ENCODE data around the gene ITGB7.

Gene ITGB7, protein sequence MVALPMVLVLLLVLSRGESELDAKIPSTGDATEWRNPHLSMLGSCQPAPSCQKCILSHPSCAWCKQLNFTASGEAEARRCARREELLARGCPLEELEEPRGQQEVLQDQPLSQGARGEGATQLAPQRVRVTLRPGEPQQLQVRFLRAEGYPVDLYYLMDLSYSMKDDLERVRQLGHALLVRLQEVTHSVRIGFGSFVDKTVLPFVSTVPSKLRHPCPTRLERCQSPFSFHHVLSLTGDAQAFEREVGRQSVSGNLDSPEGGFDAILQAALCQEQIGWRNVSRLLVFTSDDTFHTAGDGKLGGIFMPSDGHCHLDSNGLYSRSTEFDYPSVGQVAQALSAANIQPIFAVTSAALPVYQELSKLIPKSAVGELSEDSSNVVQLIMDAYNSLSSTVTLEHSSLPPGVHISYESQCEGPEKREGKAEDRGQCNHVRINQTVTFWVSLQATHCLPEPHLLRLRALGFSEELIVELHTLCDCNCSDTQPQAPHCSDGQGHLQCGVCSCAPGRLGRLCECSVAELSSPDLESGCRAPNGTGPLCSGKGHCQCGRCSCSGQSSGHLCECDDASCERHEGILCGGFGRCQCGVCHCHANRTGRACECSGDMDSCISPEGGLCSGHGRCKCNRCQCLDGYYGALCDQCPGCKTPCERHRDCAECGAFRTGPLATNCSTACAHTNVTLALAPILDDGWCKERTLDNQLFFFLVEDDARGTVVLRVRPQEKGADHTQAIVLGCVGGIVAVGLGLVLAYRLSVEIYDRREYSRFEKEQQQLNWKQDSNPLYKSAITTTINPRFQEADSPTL

GRCh38 chr12:53207042-53207441, at the start of gene ITGB7:
Gene ITGB7 (minus strand): TSS chr12:53207251. CDS start chr12:53200443, 6,808 bp downstream.
- DNase-seq, result peak; percentile 86

GRCh38 chr12:53255996-53256395, 48.9 kb upstream of the ITGB7 start:
- peak; percentile 86 for DNase-seq

- DNase-seq, result no peak
Observed at GRCh38 chr12:53254816-53255545, 47.9 kb upstream of the ITGB7 start.

- no peak for DNase-seq
Observed at GRCh38 chr12:53253298-53253697, 46.2 kb upstream of the ITGB7 start.

- DNase-seq, result peak; percentile 49
Observed at GRCh38 chr12:53252349-53252916, 45.4 kb upstream of the ITGB7 start.

- DNase-seq, result peak; percentile 90
Observed at GRCh38 chr12:53251477-53252348, 44.7 kb upstream of the ITGB7 start.

DNA sequence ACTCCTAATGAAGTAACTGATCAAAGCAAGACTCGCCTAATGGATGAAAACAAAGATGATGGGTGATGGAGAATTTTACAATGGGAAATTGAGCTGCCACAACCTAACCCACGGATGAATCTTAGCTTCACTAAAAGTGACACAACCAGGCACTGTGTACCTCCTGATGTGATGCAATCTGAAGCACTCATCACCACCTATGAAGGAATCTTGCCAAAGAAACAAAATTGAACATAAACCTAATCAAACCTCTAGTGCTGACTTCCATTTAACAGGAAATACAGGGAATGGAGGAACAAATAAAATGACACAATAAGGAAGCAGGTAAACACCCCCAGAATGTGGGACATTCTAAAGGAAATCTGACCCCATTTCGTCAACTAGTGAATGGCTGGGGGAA, 38.2 kb upstream of the ITGB7 start:
- no peak for DNase-seq

DNA sequence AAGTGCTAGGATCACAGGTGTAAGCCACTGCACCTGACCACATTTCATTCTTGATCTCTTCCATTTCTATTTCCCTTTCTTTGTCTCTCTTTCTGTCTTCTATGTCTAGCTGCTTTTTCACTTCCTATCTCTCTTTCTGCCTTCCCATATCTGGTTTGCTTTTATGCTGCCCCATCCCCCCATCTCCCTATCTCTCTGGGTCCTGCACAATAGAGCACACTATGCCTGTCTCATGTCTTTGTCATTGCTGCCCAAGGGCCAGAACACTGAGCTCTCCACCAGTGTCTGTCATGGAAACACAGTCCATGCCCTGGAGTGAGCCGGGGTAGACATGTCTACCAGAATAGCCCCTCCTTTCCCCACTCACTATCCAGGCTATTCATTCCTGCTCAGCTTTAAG, 37.3 kb upstream of the ITGB7 start:
- peak; percentile 75 for DNase-seq

DNA sequence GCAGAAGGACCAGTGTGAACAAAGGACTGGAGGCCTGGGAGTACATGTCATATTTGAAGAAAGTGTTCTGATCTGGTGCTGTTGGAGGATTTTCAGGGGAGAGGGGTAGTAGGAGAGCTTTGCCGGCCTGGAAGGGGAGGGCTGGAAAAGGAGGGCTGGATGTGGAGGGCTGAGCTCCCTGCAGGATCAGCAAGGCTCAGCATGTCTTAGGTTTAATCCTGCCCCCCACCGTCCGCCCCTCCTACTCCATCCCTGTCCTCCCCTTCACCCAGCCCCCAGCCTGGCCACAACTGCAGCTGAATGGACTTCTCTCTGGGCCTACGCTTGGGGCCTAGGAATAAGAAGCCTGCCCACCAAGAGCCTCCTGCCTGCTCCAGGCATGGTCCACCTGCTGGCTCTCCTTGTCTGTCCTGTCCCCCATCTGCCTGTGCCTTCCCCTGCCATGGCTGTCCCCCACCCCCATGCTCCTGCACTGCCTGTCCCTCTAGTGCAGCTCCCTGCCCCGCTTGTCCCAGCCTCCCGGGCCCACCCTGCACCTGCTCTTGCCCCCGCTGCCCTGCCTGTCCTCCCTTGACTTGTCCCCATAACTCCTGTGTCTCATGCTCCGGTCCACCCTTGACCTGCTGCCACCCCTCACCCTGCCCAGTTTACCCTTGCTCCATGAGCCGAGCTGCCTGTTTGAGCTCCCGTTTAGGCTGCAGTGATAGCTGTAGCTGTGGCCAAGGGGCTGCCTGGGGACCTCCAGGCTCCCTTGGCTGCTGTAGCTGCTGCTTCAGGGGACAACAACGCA, 34.8 kb upstream of the ITGB7 start:
- DNase-seq, result no peak

DNA sequence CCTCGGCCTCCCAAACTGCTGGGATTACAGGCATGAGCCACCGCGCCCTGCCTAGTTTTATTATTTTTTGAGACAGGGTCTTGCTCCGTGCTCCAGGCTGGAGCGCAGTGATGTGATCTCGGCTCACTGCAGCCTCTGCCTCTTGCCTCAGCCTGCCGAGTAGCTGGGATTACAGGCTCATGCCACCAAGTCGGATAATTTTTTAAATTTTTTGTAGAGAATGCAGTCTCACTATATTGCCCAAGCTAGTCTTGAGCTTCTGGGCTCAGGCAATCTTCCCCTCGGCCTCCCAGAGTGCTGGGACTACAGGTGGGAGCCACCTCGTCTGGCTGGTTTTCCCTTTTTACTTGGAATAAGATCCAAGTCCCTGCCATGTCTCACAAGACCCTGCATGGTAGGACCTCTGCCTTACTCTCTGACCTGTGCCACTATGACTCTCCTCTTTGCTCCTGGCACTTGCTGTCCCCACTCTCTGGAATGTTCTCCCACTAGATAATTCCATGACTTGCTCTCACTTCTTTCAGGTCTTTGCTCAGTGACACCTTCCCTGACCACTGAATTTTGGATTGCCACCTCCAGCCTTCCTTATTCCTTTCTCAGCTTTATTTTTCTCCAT, 32.7 kb upstream of the ITGB7 start:
- no peak for DNase-seq

DNA sequence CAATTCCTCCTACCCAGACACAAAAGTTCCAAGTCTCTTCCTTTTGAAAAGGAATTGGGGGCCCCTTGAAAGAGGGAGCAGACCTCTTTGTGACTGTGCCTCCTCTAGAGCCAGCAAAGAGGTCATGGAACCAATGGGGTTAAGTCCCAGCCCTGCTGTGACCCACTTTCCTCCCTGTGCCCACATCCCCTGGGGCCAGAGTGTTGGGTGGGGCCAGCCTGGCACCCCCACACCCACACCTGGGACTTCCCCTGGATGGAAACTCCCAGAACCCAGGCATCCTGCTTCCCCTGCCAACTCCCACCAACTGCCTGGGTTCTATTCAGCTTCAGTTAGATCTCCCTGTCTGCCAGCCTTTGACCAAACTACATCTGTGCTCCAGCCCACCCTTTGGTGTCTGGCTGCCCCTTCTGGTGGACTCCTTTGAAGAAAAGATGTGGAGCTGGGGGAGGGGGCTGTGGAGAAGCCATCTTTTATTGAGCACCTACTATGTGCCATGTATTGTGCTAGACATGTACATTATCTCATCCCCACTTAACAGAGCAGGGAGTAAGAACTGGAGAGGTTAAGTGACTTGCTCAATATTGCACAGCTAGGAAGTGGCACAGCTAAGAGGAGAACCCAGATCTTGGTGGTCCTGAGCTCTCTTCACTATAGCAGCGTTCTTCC, 29.5 kb upstream of the ITGB7 start:
- DNase-seq, result no peak

- DNase-seq, result no peak
Observed at GRCh38 chr12:53235742-53236442, 28.8 kb upstream of the ITGB7 start.

DNA sequence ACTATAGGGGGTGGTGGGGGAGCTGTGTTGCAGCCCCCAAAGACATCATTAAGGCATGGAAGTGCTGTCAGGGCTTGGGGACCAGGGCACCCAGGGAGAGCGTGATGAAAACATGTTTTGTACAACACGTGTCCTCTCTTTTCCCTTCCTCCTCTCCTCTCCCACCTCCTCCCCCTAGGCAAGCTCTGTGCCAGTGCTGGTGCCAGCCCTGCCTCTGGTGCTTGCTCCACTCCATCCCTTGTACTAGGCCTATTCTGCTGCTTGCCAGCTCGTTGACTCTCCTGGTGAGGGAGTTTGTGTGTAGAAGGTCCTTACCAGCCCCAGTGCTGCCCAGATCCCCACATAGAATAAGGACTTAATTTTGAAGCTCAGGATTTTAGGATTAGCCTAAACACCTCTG, 28.1 kb upstream of the ITGB7 start:
- DNase-seq, result no peak

DNA sequence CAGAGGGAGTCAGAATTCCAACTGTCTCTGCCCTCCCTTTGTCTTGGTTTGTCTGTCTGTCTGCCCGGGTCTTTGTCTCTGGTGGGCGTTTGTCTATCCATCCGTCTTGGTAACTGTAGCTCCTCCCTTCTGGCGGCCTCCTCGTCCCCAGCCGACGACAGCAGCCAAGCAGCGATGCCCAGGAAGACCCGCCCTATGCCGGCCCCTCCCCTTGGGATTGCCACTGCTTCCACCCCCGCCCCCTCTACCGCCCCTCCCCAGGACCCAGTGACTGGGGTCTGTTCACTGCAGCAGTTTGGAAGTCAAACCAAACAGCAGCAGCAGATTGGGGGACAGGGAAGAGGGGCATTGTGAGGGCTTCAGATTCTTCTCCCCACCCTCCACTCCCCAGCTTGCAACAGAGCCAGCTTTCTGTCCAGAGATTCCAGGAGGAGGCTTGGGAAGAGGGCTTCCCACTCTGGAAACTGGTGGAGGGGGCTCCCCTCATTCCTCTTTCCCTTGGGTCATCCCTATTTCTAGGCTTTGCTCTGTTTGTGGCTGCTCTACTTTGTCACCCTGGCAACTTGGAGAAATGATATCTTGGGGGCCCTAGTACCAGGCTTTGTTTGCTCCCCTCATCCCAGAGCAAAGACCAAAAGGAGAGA, 27.3 kb upstream of the ITGB7 start:
- DNase-seq, result peak; percentile 44

GRCh38 chr12:53233671-53234121, 26.6 kb upstream of the ITGB7 start:
- DNase-seq, result peak; percentile 48

DNA sequence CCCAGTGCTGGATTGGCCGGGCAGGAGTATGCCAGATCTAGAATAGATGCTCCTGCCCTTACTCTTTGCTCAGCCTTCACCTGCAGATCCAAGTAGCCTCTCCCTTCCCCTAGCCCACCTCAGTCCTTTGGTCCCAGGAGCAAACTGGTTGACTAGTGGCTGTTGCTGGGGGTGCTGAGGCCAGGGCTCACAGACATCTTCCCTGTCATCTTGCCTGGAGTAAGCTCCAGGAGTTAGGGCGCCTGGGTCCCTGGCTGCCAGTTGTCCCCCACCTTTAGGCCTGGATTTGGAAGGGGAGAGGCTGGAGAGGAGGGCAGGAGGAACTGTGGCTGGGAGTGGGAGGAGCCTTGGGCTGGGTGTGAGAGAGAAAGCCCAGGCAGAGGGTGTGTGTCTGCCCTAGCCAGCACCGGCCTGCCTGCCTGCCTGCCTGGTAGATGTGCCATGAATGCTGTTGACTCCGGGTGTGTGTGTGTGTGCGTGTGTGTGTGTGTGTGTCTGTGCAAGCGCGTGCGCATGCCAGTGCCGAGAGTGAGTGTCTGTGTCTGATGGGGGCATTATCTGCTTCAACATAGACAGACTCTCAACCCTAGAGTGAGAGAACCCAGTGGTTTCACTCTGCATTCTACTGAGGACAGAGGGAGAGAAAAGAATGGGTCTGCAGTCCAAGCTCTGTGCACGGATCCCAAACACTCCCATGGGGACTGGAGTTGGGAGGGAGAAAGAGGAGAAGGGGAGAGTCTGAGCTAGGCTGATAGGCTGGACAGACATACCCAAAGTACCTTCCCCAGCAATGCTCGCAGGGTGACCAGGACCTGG, 25.8 kb upstream of the ITGB7 start:
- DNase-seq, result peak; percentile 82

GRCh38 chr12:53231921-53232645, 25.0 kb upstream of the ITGB7 start, which contains the start of gene RARG:
Gene RARG (minus strand): TSS chr12:53232209. CDS start chr12:53227545, 4,664 bp downstream.
- peak; percentile 71 for DNase-seq
